H1 (cell line): ENCODE results near the gene KIAA0319L. TPM values are rescaled to one million over a fixed set of nuclear protein-coding genes. Genes with fewer than 3 reads are reported as not detected.
A peak's percentile ranks its signal among the peaks of the same experiment; 100 is the strongest.

Experiments
- CHD2 ChIP-seq: IDR thresholded peaks from 2 replicates; pipeline ENCODE4 v1.6.1; 2012; ENCODE audit warnings: low read length, improper control_type of control experiment
- EZH2 ChIP-seq: fragments of 200-600 bp; sonication (generic); IDR thresholded peaks from 2 replicates; pipeline ENCODE4 v1.7.1; 2012; ENCODE audit warnings: low read depth, mild to moderate bottlenecking, moderate library complexity, low read length, inconsistent platforms; ENCODE audit not compliant: severe bottlenecking
- POU5F1 ChIP-seq: IDR thresholded peaks from 2 replicates; pipeline ENCODE4 v1.6.1; 2011; ENCODE audit warnings: low read depth, mild to moderate bottlenecking, low read length, moderate library complexity
- RBBP5 ChIP-seq: IDR thresholded peaks from 2 replicates; pipeline ENCODE4 v1.7.1; 2012; ENCODE audit warnings: low read depth, mild to moderate bottlenecking, inconsistent platforms, low read length, moderate library complexity, borderline replicate concordance
- RNF2 ChIP-seq: fragments of 200-900, 300-1000 bp; sonication (generic); IDR thresholded peaks from 2 replicates; pipeline ENCODE4 v1.7.1; 2016; ENCODE audit warnings: borderline replicate concordance, low read depth, mild to moderate bottlenecking, antibody characterized with exemption, low read length; ENCODE audit not compliant: poor library complexity, severe bottlenecking; ENCODE audit errors: missing control alignments
- polyA plus RNA-seq, 7 experiments: library from polyadenylated mRNA; depleted of rRNA in 3 of 7; stranded (reverse) in 5 of 7; unstranded in 2 of 7; fragments of >200 nt in 5 of 7; fragments of 200-250 nt in 2 of 7; gene quantifications; 1 replicate in 5 of 7; 2 replicates in 1 of 7; 4 replicates in 1 of 7; pipeline versions ENCODE4 v1.2.1 to v1.2.3, GENCODE V29; 2011 to 2013; ENCODE audit warnings: missing spikeins in 2 of 7, mixed read lengths in 2 of 7
- total RNA-seq: library from RNA; stranded (reverse); fragmentation: NEBNext Ultra II Directional; extraction: Animal tissue kit (Norgen Biotek cat#: 25700); gene quantifications from 2 replicates; pipeline ENCODE4 v1.2.1, GENCODE V29; 2021

KIAA0319L gene
- total and polyA plus RNA-seq, 2 of the 8 experiments (the other 6 are each of a cell fraction or from before 2014, with no cell fraction given) = 40.1 to 55.7 TPM

DNA sequence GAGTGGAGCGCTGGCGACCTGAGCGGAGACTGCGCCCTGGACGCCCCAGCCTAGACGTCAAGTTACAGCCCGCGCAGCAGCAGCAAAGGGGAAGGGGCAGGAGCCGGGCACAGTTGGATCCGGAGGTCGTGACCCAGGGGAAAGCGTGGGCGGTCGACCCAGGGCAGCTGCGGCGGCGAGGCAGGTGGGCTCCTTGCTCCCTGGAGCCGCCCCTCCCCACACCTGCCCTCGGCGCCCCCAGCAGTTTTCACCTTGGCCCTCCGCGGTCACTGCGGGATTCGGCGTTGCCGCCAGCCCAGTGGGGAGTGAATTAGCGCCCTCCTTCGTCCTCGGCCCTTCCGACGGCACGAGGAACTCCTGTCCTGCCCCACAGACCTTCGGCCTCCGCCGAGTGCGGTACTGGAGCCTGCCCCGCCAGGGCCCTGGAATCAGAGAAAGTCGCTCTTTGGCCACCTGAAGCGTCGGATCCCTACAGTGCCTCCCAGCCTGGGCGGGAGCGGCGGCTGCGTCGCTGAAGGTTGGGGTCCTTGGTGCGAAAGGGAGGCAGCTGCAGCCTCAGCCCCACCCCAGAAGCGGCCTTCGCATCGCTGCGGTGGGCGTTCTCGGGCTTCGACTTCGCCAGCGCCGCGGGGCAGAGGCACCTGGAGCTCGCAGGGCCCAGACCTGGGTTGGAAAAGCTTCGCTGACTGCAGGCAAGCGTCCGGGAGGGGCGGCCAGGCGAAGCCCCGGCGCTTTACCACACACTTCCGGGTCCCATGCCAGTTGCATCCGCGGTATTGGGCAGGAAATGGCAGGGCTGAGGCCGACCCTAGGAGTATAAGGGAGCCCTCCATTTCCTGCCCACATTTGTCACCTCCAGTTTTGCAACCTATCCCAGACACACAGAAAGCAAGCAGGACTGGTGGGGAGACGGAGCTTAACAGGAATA lies 20.1 kb upstream of the KIAA0319L start (continued):
- peak; percentile 90 for TF ChIP-seq EZH2
- no peak for TF ChIP-seq RNF2
- no peak; the same call in 1 of the 2 replicates for TF ChIP-seq CHD2
- peak; percentile 76; the same call in 1 of the 2 replicates for TF ChIP-seq RBBP5
- TF ChIP-seq POU5F1 = no peak
